K562 (cell line): ENCODE measurements around the gene CTNNA3. TPM values are rescaled to one million over a fixed set of nuclear protein-coding genes. Genes with fewer than 3 reads are reported as not detected.

ENCODE experiments used
- ATAC-seq: fragments of 200-7000 bp; cut with Tn5 transposase; 3 replicates; pipeline ENCODE4 v1.9.1; 2020; ENCODE audit warnings: moderate library complexity
- BruUV-seq: library from RNA; stranded (reverse); fragments of 400-500 nt; replicated peaks from 2 replicates; lab custom pipeline; 2021; lab: Mats Ljungman, UMichigan
- CTCF ChIA-PET: fragments of 300-600 bp; formaldehyde crosslinking; extraction: SDS; loops from one replicate; lab custom pipeline; 2021; ENCODE audit warnings: low intra/inter-chr PET ratio; lab: Yijun Ruan, JAX
- POLR2A ChIA-PET: fragments of 300-600, 350-650 bp; sonication (Branson Sonifier 250); formaldehyde crosslinking; extraction: SDS; loops from one replicate; lab custom pipeline; 2021; ENCODE audit warnings: antibody characterized with exemption, inconsistent platforms; lab: Yijun Ruan, JAX
- DNase-seq, 4 experiments: peaks; one replicate each; pipeline versions ENCODE4 v3.0.0 to v3.0.0-alpha.2; 2011 to 2018; ENCODE audit warnings: low spot score in 3 of 4, mixed read lengths in 3 of 4; ENCODE audit errors: extremely low read depth in 1 of 4
- FAIRE-seq: peaks from 2 replicates; lab custom pipeline; 2011; peaks lifted over from hg19 to GRCh38; lab: Jason Lieb, UNC
- H2AFZ ChIP-seq: 2 replicates; pipeline ENCODE4 v1.6.0; 2011; ENCODE audit warnings: low read depth, low read length, control low read depth, inconsistent platforms
- H3K27ac ChIP-seq: fragments of 200-600 bp; 3 replicates; pipeline ENCODE4 v1.8.0; 2011; ENCODE audit warnings: low read depth, mild to moderate bottlenecking, control low read depth, inconsistent platforms, low read length, moderate library complexity, mixed read lengths; ENCODE audit errors: extremely low read depth
- H3K27me3 ChIP-seq, 2 experiments: fragments of 300-600 bp in 1 of 2; 2 replicates in 1 of 2; 3 replicates in 1 of 2; pipeline versions ENCODE4 v1.6.0 to v1.8.0; 2011; ENCODE audit warnings: inconsistent platforms in 2 of 2, low read length in 2 of 2, mild to moderate bottlenecking in 1 of 2, mixed read lengths in 1 of 2, moderate library complexity in 1 of 2; ENCODE audit not compliant: control insufficient read depth in 2 of 2, insufficient read depth in 2 of 2
- H3K36me3 ChIP-seq: fragments of 300-600 bp; 3 replicates; pipeline ENCODE4 v1.8.0; 2011; ENCODE audit warnings: mild to moderate bottlenecking, low read length, inconsistent platforms; ENCODE audit not compliant: control insufficient read depth, insufficient read depth
- H3K4me1 ChIP-seq, 2 experiments: fragments of 200-600 bp in 1 of 2; replicated peaks in 1 of 2; 2 replicates in 1 of 2; 3 replicates in 1 of 2; pipeline versions ENCODE4 v1.5.1 to v1.8.0; 2011; ENCODE audit warnings: inconsistent platforms in 2 of 2, low read length in 2 of 2, mild to moderate bottlenecking in 1 of 2, mixed read lengths in 1 of 2, moderate library complexity in 1 of 2; ENCODE audit not compliant: control insufficient read depth in 2 of 2, insufficient read depth in 2 of 2
- H3K4me2 ChIP-seq: 2 replicates; pipeline ENCODE4 v1.6.1; 2011; ENCODE audit warnings: low read length, control low read depth, inconsistent platforms, mixed read lengths; ENCODE audit not compliant: insufficient read depth
- H3K4me3 ChIP-seq: fragments of 200-600 bp; sonication (generic), shearing (Covaris generic); 2 replicates; pipeline ENCODE4 v1.5.1; 2016; ENCODE audit warnings: control low read depth, inconsistent platforms
- H3K79me2 ChIP-seq: fragments of 200-600 bp; 3 replicates; pipeline ENCODE4 v1.8.0; 2011; ENCODE audit warnings: low read length, inconsistent platforms; ENCODE audit not compliant: control insufficient read depth, insufficient read depth
- H3K9ac ChIP-seq, 2 experiments: 2 replicates each; pipeline versions ENCODE4 v1.6.0 to v1.6.1; 2011; ENCODE audit warnings: low read depth in 2 of 2, low read length in 2 of 2, control low read depth in 1 of 2, inconsistent platforms in 1 of 2, mild to moderate bottlenecking in 1 of 2, mixed read lengths in 1 of 2; ENCODE audit not compliant: insufficient read depth in 1 of 2
- H3K9me1 ChIP-seq: one replicate; pipeline ENCODE4 v1.6.0; 2011; ENCODE audit warnings: inconsistent platforms, mild to moderate bottlenecking, low read length, moderate library complexity; ENCODE audit not compliant: control insufficient read depth, insufficient read depth
- H3K9me3 ChIP-seq: replicated peaks from 2 replicates; pipeline ENCODE4 v1.5.1; 2011; ENCODE audit warnings: low read depth, low read length, inconsistent platforms; ENCODE audit not compliant: control insufficient read depth, insufficient read depth
- H4K20me1 ChIP-seq: replicated peaks from 2 replicates; pipeline ENCODE4 v1.6.1; 2011; ENCODE audit warnings: low read length, inconsistent platforms, mixed read lengths; ENCODE audit not compliant: control insufficient read depth, insufficient read depth
- ARHGAP35 ChIP-seq: fragments of 450-650 bp; IDR thresholded peaks from 2 replicates; pipeline ENCODE4 v1.6.1; 2018; ENCODE audit not compliant: partially characterized antibody
- BCOR ChIP-seq: fragments of 450-650 bp; IDR thresholded peaks from 2 replicates; pipeline ENCODE4 v1.6.1; 2016
- CBX2 ChIP-seq: fragments of 200-600 bp; sonication (generic); IDR thresholded peaks from one replicate; pipeline ENCODE4 v1.6.1; 2012; ENCODE audit warnings: mild to moderate bottlenecking, low read length, inconsistent platforms; ENCODE audit not compliant: insufficient read depth, poor library complexity, severe bottlenecking
- CHCHD3 ChIP-seq: fragments of 250-450 bp; sonication (Bioruptor Pico); IDR thresholded peaks from 2 replicates; pipeline ENCODE4 v2.1.2; 2022; ENCODE audit warnings: mild to moderate bottlenecking
- MED1 ChIP-seq: sonication (generic); formaldehyde crosslinking; IDR thresholded peaks from 2 replicates; pipeline ENCODE4 v1.8.1; 2023; ENCODE audit warnings: missing genetic modification reagents, borderline replicate concordance
- NCOA6 ChIP-seq: fragments of 450-650 bp; IDR thresholded peaks from 2 replicates; pipeline ENCODE4 v1.6.1; 2017; ENCODE audit warnings: mild to moderate bottlenecking
- RBM15 ChIP-seq: fragments of 200-400 bp; formaldehyde crosslinking; IDR thresholded peaks from 2 replicates; pipeline ENCODE4 v1.6.1; 2018; ENCODE audit warnings: mild to moderate bottlenecking, low read length, moderate library complexity; ENCODE audit not compliant: insufficient read depth
- RNF2 ChIP-seq: sonication (generic); IDR thresholded peaks from 2 replicates; pipeline ENCODE4 v1.6.1; 2016
- SMAD1 ChIP-seq: fragments of 150-350 bp; IDR thresholded peaks from 2 replicates; pipeline ENCODE4 v1.6.1; 2014; ENCODE audit warnings: low read length, low read depth; ENCODE audit not compliant: partially characterized antibody
- ZHX1 ChIP-seq: fragments of 150-350 bp; conservative IDR thresholded peaks from 2 replicates; pipeline ENCODE4 v1.6.1; 2014; ENCODE audit warnings: low read length
- ZKSCAN8 ChIP-seq: fragments of 200-800 bp; sonication (Bioruptor generic); IDR thresholded peaks from 2 replicates; pipeline ENCODE4 v1.6.1; 2016; ENCODE audit warnings: missing genetic modification characterization, missing compliant biosample characterization
- ZNF766 ChIP-seq: fragments of 200-800 bp; sonication (Bioruptor generic); conservative IDR thresholded peaks from 2 replicates; pipeline ENCODE4 v1.6.1; 2016; ENCODE audit warnings: missing genetic modification characterization, missing compliant biosample characterization
- ZNF780A ChIP-seq: fragments of 250-450 bp; sonication (Bioruptor Pico); IDR thresholded peaks from 2 replicates; pipeline ENCODE4 v1.5.0; 2021; ENCODE audit warnings: mild to moderate bottlenecking
- ZSCAN29 ChIP-seq: fragments of 450-650 bp; IDR thresholded peaks from 2 replicates; pipeline ENCODE4 v1.6.1; 2017
- WGBS: fragments of 100-300 bp; shearing (Covaris generic); methylation state at CpG from one replicate; pipeline ENCODE4 v1.1.6; 2016; ENCODE audit warnings: low coverage, mixed read lengths; ENCODE audit not compliant: insufficient coverage; ENCODE audit errors: missing lambda C conversion rate; 5-methylcytosine and 5-hydroxymethylcytosine counted together
- in situ Hi-C: fragments of 300-500 bp; cut with MboI; formaldehyde crosslinking; loops from 4 replicates; pipeline ENCODE4 v1.15.0; 2018; ENCODE audit warnings: inconsistent platforms, mixed read lengths
- intact Hi-C: fragments of 100-400 bp; cut with micrococcal nuclease; formaldehyde crosslinking; loops from 2 replicates; pipeline ENCODE4 v1.14.2; 2022
- polyA plus RNA-seq, 8 experiments: library from polyadenylated mRNA; depleted of rRNA in 4 of 8; stranded (reverse) in 5 of 8; unstranded in 3 of 8; fragments of >200 nt; fragmentation: Nextera tagmentation in 2 of 8; fragmentation: Illumina TruSeq in 1 of 8; extraction: Ambion mirVana in 2 of 8; extraction: Trizol in 1 of 8; gene quantifications; 2 replicates each; pipeline versions ENCODE4 v1.2.1 to v1.2.3, GENCODE V29; 2011 to 2014; ENCODE audit warnings: inconsistent platforms in 1 of 8, missing spikeins in 1 of 8
- total RNA-seq, 7 experiments: library from RNA; depleted of rRNA in 6 of 7; stranded (reverse); fragments of >200 nt in 6 of 7; fragmentation: Illumina TruSeq in 2 of 7; extraction: Trizol in 2 of 7; gene quantifications; 2 replicates each; pipeline versions ENCODE4 v1.2.1 to v1.2.3, GENCODE V29; 2011 to 2021; ENCODE audit warnings: low replicate concordance in 1 of 7
- TF ChIP-seq, protein P1 (sequence below): fragments of 250-450 bp; sonication (Bioruptor Pico); IDR thresholded peaks from 2 replicates; pipeline ENCODE4 v1.5.0; 2021; ENCODE audit warnings: mild to moderate bottlenecking, moderate library complexity

The CTNNA3 gene
- total and polyA plus RNA-seq, 9 of the 15 experiments (the other 6 are each of a cell fraction or from before 2014, with no cell fraction given) = 0.04 TPM; not detected in 8

DNA sequence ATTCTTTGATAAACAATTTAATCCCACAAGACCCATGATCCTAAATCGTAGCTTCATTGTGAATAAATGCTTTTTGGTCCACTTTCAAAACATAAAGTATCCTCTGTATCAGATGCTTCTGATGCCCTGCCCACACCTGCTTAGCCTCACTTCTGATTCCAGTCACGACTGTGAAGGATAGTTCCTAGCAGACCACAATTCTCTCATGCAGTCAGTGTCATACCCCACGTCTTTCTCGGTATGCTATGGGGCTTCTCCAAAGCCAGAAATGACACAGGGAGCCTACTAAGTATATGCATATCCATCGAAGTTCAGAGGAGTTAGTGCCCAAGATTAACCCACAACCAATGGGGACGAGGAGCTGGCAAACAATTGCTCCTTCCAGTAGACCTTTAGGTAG, 27.6 kb upstream of the CTNNA3 start:
- in situ Hi-C loops = no loop called here
- Histone ChIP-seq H3K9me3 (no peaks in the 10 kb centered on the region), H3K9ac (no peak overlapping the region), H2AFZ (no peak overlapping the region), H3K4me1 (no peaks in the 10 kb centered on the region), H3K27ac (no peak overlapping the region), H3K4me3 (no peak overlapping the region), H3K9me1 (no peaks in the 10 kb centered on the region), H3K4me2 (no peak overlapping the region), H3K36me3 (no peaks in the 10 kb centered on the region), H4K20me1 (no peaks in the 10 kb centered on the region), H3K27me3 (no peaks in the 10 kb centered on the region), H3K79me2 (no peaks in the 10 kb centered on the region)
- DNase-seq = no peak
- BruUV-seq = no TSS peak
- ChIA-PET POLR2A (interaction anchor here (0.7 to 1.3 kb wide), 4 partner anchors 11 to 1396 kb away, joined by 3 to 4 read pairs (median 4); no protein-coding TSS in a partner anchor), CTCF (no interaction called here)
- no peak for ATAC-seq
- FAIRE-seq = no peak
- intact Hi-C loops = no loop called here
- TF ChIP-seq MED1 (CRISPR knock-in tag) (no peak), ZNF780A (CRISPR knock-in tag) (no peak), ZHX1 (no peak), SMAD1 (no peak), ZKSCAN8 (CRISPR knock-in tag) (no peak), CBX2 (no peak), ARHGAP35 (no peak), BCOR (no peak), ZSCAN29 (no peak), RBM15 (no peak), CHCHD3 (CRISPR knock-in tag) (no peak), ZNF766 (CRISPR knock-in tag) (no peak), RNF2 (no peak), NCOA6 (no peak)
- TF ChIP-seq, protein P1, sequence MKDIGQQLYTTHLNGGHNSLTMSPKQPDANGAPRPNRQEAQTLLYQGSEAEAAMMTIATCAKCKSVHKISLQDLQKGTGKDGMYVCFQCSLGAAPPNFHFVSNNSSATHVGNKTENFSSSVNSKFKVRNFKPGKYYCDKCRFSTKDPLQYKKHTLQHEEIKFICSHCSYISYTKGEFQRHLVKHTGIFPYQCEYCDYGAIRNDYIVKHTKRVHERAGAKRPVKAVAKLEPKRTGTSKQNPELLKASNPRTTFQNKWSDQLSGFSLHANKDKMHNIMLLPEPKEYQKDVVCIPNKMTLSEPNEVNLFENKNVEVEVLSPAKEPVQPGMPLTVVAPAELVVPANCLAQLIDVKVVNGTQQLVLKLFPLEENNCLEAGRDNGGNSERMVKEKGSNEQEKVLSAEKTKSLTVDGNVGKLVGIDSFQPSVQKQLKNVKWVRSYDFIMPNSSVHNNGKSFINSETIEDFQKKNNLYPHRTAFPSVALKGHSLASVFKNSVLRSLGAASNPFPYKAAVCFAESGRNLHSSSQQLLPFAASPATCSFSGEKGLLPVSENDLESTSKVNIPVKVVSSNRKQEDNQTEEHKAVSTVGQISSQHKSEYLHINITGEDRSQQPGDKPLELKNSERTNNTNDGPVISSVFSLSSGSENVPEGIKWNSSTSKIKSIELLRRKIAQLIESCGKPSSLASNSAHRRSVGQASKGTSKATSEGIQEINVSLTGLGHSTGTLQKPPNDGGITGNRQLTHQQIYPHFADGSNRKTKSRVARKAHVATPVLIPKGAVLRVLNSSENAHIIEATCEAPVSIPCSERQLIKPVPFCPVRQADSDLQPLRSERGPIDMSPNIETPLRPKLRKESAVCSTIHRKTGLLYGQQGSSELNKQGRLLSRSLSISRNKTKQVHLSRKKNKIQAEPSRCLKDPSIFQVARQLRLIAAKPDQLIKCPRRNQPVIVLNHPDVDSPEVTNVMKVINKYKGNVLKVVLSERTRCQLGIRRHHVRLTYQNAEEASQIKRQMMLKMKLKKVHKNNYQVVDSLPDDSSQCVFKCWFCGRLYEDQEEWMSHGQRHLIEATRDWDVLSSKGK (CRISPR knock-in tag) = no peak
- WGBS = 2% methylated on average over 6 of the region's 6 CpGs
